ENCODE measurements around the gene MYH7.

The MYH7 gene

DNA sequence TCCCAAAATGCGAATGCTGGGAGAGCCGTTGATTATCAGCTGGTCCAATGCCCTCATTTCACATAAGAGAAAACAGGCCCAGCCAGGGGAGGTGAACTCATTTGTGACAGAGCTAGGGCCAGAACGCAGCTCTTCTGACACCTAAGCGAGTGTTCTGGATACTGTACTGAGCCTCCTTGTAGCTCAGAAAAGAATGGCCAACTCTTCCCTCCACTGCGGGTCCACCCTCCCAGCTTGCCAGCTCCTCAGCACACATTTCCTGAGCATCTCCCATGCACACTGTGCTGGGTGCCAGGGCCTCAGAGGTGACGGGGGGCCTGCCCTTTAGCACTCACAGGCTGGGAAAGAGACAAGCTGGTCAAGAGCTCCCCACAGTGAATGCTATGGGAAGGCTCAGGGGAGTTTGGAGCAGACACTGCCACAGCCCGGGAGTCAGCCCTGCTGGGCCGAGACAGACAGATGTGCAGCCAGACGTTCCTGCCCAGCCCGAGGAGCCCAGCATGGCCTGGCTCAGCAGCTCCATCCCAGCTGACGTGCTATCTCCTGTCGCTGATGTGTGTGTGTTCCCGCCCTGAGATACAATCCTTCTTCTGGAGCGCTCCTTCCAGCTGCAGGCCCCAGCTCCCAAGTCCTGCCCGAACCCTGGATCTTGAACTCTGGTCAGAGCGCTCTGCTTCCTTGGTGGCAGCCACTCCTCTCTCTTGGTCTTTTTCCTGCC lies 55.1 kb downstream of the MYH7 start:
- DNase-seq (ENCODE audit: insufficient read length) = no peak
- no peak for TF ChIP-seq POLR2A (IDR thresholded peaks at IDR 0.05; ENCODE audit: low read depth, low read length)
- TF ChIP-seq POLR2AphosphoS5 (IDR thresholded peaks at IDR 0.05; ENCODE audit: low read depth, low read length) = no peak
- TF ChIP-seq TAF1 (IDR thresholded peaks at IDR 0.05; ENCODE audit: borderline replicate concordance, low read depth, low read length) = no peak

DNA sequence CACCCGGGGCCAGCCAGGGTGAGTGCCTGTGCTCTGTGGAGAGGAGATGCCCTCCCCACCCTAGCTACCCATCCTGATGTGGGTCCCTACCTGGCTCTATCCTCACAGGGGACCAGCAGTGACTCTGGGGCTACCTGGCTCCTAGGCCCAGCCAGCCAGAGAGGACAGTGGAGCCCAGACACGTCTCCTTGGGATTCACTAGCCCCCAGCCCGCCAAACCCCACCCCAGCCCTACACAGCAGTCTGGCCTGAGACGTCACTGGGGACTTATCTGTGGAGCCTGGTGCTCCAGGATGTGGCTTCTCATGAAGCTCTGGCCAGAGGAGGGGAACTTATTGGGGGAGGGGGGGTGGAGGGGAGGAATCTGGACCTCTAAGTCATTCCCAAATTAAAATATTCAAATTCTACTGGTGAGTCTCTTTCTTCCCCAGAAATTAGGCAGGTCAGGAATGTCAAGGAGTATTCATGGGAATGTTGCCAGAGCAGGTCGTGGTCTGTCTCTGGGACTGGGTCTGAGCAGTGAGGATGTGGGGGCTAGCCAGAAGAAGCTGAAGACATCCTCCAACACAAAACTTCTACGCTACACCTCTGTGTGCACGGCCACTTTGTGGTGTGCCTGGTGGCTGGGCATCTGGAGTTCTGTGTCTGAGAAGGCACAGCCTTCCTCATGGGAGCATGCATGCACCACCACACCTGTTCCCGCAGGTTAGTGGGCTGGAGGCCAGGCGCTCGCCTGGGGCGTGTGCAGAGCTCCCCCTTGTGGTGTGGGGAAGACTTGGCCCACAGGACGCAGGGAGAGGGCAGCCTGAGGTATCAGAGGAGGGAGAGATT lies 55.9 kb downstream of the MYH7 start:
- TF ChIP-seq POLR2A (IDR thresholded peaks at IDR 0.05; ENCODE audit: low read depth, low read length) = no peak
- no peak for TF ChIP-seq TAF1 (IDR thresholded peaks at IDR 0.05; ENCODE audit: borderline replicate concordance, low read depth, low read length)
- no peak for TF ChIP-seq POLR2AphosphoS5 (IDR thresholded peaks at IDR 0.05; ENCODE audit: low read depth, low read length)
- DNase-seq (ENCODE audit: insufficient read length) = peak; percentile 82
- peak; percentile 60 for FAIRE-seq

More for the DNA sequence above, 55.1 kb downstream of the MYH7 start:
- FAIRE-seq = no peak

DNA sequence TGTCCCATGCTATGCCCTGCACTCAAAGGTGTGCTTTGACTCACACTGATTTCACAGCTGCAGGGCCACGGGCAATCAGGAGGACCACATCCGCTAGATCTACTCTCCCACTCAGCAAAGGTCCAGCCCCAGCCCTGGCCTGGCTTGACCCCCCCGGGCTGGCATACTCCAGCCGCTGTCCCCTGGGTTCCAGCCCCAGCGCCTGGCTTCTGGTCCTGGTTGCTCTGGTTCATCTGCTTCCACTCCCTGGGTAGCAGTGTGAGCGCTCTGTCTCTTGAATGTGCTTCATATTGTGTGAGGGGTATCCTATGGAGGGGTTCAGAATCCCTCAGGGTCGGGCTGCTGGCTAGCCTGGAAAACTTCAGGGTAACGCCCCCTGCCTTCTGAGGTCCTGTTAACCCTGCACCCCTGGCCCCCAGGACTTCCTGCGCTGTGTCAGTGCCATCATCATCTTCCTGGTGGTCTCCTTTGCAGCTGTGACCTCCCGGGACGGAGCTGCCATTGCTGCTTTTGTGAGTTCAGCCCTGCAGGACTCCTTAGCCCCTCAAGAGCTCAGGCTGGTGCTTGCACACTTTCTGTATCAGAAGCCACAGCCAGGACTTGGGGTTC lies 56.7 kb downstream of the MYH7 start:
- no peak for FAIRE-seq
- no peak for DNase-seq (ENCODE audit: insufficient read length)
- TF ChIP-seq POLR2A (IDR thresholded peaks at IDR 0.05; ENCODE audit: low read depth, low read length) (no peak), TAF1 (IDR thresholded peaks at IDR 0.05; ENCODE audit: borderline replicate concordance, low read depth, low read length) (no peak), POLR2AphosphoS5 (IDR thresholded peaks at IDR 0.05; ENCODE audit: low read depth, low read length) (no peak)

DNA sequence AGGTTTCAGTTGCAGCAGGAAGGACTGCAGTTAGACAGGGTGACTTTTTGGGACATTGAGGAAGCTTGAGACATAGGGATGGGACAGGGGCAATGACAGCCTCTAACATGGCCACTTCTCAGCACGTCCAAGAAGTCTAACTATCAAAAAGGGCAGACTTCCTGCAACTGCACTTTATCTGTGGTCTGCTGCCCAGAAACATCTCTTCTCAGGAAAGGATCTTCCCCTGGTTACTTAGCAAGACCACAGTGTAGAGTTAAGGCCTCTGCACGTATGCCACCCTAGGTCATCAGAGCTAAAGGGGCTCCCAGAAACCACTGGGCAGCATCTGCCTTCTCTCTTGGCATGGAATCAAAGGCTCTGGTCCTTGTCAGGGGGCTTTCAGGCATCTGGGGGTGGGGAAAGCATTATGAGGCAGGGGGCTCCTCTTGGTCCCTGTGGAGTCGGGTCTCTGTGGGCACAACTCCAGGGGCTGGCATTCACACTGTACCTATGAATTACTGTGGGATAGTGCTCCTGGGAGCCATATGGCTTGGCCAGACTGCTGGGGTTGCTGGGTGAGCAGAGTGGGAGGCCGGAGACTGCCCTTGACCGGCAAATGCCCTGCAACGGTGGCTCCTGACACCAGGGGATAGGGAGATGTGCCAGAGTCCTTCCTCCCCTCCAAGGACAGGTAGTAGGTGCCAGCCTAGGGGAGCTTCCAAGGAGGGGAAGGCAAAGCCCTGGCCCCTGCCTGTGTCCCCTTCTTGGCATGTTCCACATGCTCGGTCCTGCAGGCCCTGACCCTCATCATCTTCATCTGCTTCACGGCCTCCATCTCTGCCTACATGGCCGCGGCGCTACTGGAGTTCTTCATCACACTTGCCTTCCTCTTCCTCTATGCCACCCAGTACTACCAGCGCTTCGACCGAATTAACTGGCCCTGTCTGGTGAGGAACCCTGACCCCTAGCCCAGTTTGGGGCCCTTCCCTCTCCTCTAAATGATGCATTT lies 57.6 kb downstream of the MYH7 start:
- TF ChIP-seq POLR2AphosphoS5 (IDR thresholded peaks at IDR 0.05; ENCODE audit: low read depth, low read length) (no peak), POLR2A (IDR thresholded peaks at IDR 0.05; ENCODE audit: low read depth, low read length) (no peak), TAF1 (IDR thresholded peaks at IDR 0.05; ENCODE audit: borderline replicate concordance, low read depth, low read length) (no peak)
- no peak for DNase-seq (ENCODE audit: insufficient read length)
- FAIRE-seq = no peak

DNA sequence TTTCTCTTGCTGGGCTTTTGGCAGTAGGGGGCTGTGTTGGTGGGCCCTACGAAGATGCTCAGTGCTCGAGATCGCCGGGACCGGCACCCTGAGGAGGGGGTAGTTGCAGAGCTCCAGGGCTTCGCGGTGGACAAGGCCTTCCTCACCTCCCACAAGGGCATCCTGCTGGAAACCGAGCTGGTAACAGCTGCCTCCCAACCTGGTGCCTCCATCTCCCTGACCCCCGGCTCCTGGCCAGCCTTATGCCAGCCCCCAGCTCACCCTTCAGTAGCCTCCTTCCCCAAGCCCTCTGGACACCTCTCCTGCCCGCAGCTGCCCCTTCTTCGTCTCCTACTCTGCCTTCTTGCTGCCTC lies 58.3 kb downstream of the MYH7 start:
- TF ChIP-seq POLR2A (IDR thresholded peaks at IDR 0.05; ENCODE audit: low read depth, low read length) = no peak
- no peak for TF ChIP-seq POLR2AphosphoS5 (IDR thresholded peaks at IDR 0.05; ENCODE audit: low read depth, low read length)
- TF ChIP-seq TAF1 (IDR thresholded peaks at IDR 0.05; ENCODE audit: borderline replicate concordance, low read depth, low read length) = no peak
- no peak for FAIRE-seq
- no peak for DNase-seq (ENCODE audit: insufficient read length)

DNA sequence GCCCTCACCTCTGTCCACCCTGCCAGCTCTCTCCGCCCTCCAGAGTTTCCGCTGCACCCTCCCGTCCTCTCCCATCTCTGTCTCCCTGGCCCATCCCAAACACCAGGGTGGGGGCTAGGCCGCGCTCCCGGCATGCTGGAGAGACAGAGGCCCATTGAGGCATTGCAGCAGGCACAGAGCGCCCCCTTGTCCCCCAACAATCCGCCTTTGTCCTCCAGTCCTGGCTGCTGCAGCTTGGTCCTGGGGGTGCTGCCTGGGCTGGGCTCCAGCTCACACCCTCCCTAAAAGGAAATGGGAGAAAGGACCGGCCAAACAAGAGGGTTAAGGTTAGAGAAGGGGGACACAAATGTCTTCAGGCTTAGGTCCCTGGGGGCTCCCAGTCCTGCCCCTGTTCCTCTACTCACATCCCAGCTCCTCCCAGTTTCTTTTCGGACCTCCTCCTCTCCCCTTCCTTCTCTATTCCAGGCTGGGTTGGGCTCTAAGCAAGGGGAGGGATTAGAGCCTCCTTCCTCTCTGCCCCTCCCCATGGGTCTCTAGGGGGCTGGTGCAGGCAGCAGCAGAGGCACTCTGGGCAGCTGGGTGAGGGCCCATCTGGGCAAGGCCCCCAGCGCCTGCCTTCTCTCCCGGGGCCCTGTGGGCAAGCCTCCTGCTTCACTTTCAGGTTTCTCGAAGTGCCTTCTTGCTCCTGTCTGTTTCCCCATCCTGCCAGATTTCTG lies 58.8 kb downstream of the MYH7 start, which contains the start of gene CMTM5:
Gene CMTM5 (plus strand): TSS at position 565 of the 716 bp plus-strand sequence. CDS start 206 bp downstream, outside the sequence.
- TF ChIP-seq POLR2AphosphoS5 (IDR thresholded peaks at IDR 0.05; ENCODE audit: low read depth, low read length) (no peak), POLR2A (IDR thresholded peaks at IDR 0.05; ENCODE audit: low read depth, low read length) (no peak), TAF1 (IDR thresholded peaks at IDR 0.05; ENCODE audit: borderline replicate concordance, low read depth, low read length) (no peak)
- DNase-seq (ENCODE audit: insufficient read length) = no peak
- no peak for FAIRE-seq

DNA sequence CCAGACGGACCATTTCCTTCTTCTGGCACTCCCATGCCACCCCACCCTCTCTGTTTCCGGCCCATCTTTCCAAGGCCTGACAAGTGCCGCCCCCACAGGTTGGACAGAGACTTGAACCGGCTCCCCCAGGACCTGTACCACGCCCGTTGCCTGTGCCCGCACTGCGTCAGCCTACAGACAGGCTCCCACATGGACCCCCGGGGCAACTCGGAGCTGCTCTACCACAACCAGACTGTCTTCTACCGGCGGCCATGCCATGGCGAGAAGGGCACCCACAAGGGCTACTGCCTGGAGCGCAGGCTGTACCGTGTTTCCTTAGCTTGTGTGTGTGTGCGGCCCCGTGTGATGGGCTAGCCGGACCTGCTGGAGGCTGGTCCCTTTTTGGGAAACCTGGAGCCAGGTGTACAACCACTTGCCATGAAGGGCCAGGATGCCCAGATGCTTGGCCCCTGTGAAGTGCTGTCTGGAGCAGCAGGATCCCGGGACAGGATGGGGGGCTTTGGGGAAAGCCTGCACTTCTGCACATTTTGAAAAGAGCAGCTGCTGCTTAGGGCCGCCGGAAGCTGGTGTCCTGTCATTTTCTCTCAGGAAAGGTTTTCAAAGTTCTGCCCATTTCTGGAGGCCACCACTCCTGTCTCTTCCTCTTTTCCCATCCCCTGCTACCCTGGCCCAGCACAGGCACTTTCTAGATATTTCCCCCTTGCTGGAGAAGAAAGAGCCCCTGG lies 59.8 kb downstream of the MYH7 start:
- no peak for DNase-seq (ENCODE audit: insufficient read length)
- no peak for FAIRE-seq
- TF ChIP-seq POLR2A (IDR thresholded peaks at IDR 0.05; ENCODE audit: low read depth, low read length) (no peak), POLR2AphosphoS5 (IDR thresholded peaks at IDR 0.05; ENCODE audit: low read depth, low read length) (no peak), TAF1 (IDR thresholded peaks at IDR 0.05; ENCODE audit: borderline replicate concordance, low read depth, low read length) (no peak)

DNA sequence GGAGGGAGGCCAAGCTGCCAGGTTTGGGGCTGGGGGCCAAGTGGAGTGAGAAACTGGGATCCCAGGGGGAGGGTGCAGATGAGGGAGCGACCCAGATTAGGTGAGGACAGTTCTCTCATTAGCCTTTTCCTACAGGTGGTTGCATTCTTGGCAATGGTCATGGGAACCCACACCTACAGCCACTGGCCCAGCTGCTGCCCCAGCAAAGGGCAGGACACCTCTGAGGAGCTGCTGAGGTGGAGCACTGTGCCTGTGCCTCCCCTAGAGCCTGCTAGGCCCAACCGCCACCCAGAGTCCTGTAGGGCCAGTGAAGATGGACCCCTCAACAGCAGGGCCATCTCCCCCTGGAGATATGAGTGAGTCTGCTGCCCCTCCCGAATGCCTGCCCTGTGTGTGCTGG lies 62.4 kb downstream of the MYH7 start:
- no peak for FAIRE-seq
- DNase-seq (ENCODE audit: insufficient read length) = no peak
- TF ChIP-seq TAF1 (IDR thresholded peaks at IDR 0.05; ENCODE audit: borderline replicate concordance, low read depth, low read length) = no peak
- no peak for TF ChIP-seq POLR2A (IDR thresholded peaks at IDR 0.05; ENCODE audit: low read depth, low read length)
- no peak for TF ChIP-seq POLR2AphosphoS5 (IDR thresholded peaks at IDR 0.05; ENCODE audit: low read depth, low read length)

DNA sequence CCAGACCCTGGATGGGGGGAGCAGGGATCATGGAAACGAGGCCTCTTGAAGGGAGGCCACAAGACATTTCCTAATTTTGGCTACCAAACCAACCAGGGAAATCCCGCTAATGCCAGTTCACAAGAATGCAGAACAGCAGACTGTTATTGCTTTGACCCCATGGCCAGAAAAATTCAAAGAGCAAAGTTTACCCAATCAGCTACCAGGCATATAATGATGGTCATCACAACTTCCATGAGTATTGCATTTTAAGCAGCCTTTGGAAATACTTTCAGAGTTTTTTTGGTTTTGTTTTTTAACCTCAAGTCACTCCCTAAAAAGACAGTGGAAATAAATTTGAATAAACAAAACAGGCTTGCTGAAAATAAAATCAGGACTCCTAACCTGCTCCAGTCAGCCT lies 63.0 kb downstream of the MYH7 start, which contains the start of gene IL25:
Gene IL25 (plus strand): TSS at position 301 of the 400 bp plus-strand sequence.
- TF ChIP-seq TAF1 (IDR thresholded peaks at IDR 0.05; ENCODE audit: borderline replicate concordance, low read depth, low read length) = no peak
- no peak for TF ChIP-seq POLR2AphosphoS5 (IDR thresholded peaks at IDR 0.05; ENCODE audit: low read depth, low read length)
- TF ChIP-seq POLR2A (IDR thresholded peaks at IDR 0.05; ENCODE audit: low read depth, low read length) = no peak
- FAIRE-seq = no peak
- no peak for DNase-seq (ENCODE audit: insufficient read length)
